RWPE1 (cell line): Measurements from ENCODE around the gene ATG7.

Experiments
- CTCF ChIA-PET: fragments of 350-600 bp; sonication (Branson Sonifier 250); formaldehyde crosslinking; extraction: SDS; loops from one replicate; lab custom pipeline; 2021; lab: Yijun Ruan, JAX
- POLR2A ChIA-PET: fragments of 400-600 bp; formaldehyde crosslinking; extraction: SDS; loops from one replicate; lab custom pipeline; 2020; ENCODE audit warnings: antibody characterized with exemption; ENCODE audit not compliant: low non-redundant PET; lab: Yijun Ruan, JAX
- DNase-seq: peaks from one replicate; pipeline ENCODE4 v3.0.0; 2012; ENCODE audit warnings: low spot score
- H3K27ac ChIP-seq: fragments of 450-650 bp; 2 replicates; pipeline ENCODE4 v1.5.1; 2017
- TF ChIP-seq, protein P1 (sequence below): fragments of 450-650 bp; conservative IDR thresholded peaks from 2 replicates; pipeline ENCODE4 v1.5.1; 2017; ENCODE audit warnings: low read depth, mild to moderate bottlenecking

ATG7 gene

DNA sequence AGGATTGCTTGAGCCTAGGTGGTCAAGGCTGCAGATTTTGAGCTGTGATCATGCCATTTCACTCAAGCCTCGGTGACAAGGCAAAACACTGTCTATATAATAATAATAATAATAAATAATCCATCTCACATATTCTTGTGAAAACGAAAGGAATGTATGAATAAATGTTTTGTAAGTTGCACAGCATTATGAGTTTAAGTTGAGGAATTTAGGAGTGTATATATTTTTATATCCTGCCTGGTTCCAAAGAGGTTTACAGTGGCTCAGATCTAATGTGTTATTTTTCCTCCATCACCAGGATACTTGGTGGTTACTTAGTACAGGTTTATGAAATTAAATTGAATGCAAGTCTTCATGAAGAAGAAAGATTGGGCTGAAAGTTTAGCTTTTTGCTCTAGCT, 77.2 kb downstream of the ATG7 start:
- no peak overlapping the region for H3K27ac ChIP-seq
- POLR2A ChIA-PET: no interaction called here
- DNase-seq: no peak
- TF ChIP-seq, protein P1, sequence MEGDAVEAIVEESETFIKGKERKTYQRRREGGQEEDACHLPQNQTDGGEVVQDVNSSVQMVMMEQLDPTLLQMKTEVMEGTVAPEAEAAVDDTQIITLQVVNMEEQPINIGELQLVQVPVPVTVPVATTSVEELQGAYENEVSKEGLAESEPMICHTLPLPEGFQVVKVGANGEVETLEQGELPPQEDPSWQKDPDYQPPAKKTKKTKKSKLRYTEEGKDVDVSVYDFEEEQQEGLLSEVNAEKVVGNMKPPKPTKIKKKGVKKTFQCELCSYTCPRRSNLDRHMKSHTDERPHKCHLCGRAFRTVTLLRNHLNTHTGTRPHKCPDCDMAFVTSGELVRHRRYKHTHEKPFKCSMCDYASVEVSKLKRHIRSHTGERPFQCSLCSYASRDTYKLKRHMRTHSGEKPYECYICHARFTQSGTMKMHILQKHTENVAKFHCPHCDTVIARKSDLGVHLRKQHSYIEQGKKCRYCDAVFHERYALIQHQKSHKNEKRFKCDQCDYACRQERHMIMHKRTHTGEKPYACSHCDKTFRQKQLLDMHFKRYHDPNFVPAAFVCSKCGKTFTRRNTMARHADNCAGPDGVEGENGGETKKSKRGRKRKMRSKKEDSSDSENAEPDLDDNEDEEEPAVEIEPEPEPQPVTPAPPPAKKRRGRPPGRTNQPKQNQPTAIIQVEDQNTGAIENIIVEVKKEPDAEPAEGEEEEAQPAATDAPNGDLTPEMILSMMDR: no peak
- CTCF ChIA-PET: no interaction called here

DNA sequence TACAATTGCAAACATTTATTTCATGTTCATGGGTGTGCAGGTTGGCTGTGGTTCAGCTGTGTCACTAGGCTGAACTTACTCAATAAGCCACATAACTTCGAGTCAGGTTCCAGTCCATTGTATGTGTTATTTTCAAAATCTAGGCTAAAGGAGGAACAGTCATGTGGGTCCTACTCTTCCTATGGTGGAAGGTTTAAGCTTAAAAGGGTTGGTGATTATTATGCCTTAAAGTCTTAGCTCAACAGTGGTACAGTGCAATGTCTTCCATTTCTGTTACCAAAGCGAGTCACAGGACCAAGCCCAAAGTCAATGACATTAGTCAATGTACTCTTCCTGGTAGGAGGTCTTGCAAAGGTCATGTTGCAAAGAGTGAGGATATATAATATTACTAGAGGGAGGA, 78.2 kb downstream of the ATG7 start:
- POLR2A ChIA-PET: no interaction called here
- no peak for DNase-seq
- CTCF ChIA-PET: interaction anchor here (1.0 kb wide), 1 partner anchor 29 kb away, joined by 3 read pairs; no protein-coding TSS in a partner anchor
- no peak overlapping the region for H3K27ac ChIP-seq
- TF ChIP-seq, protein P1: no peak

- TF ChIP-seq, protein P1: no peak
- ChIA-PET CTCF (interaction anchor here (1.0 kb wide), 1 partner anchor 28 kb away, joined by 3 read pairs; no protein-coding TSS in a partner anchor), POLR2A (no interaction called here)
- DNase-seq: no peak
- H3K27ac ChIP-seq: no peak overlapping the region
These were observed 79.3 kb downstream of the ATG7 start for GRCh38 chr3:11351451-11351850.

- H3K27ac ChIP-seq: no peak overlapping the region
- ChIA-PET CTCF (no interaction called here), POLR2A (no interaction called here)
- TF ChIP-seq, protein P1: no peak
- DNase-seq: no peak
These were observed 84.1 kb downstream of the ATG7 start for GRCh38 chr3:11356269-11356668.

GRCh38 chr3:11362600-11362999, 90.4 kb downstream of the ATG7 start:
- no peak for DNase-seq
- TF ChIP-seq, protein P1: no peak
- no peak overlapping the region for H3K27ac ChIP-seq
- POLR2A ChIA-PET: no interaction called here
- CTCF ChIA-PET: interaction anchor here (0.8 kb wide), 1 partner anchor 19 kb away, joined by 8 read pairs; no protein-coding TSS in a partner anchor

- no peak for DNase-seq
- no peak overlapping the region for H3K27ac ChIP-seq
- POLR2A ChIA-PET: no interaction called here
- TF ChIP-seq, protein P1: no peak
- CTCF ChIA-PET: no interaction called here
These were observed 91.5 kb downstream of the ATG7 start for GRCh38 chr3:11363715-11364114.

- no peak overlapping the region for H3K27ac ChIP-seq
- DNase-seq: no peak
- ChIA-PET POLR2A (no interaction called here), CTCF (no interaction called here)
- TF ChIP-seq, protein P1: no peak
These were observed 92.0 kb downstream of the ATG7 start for GRCh38 chr3:11364181-11364580.
